HEK293T (cell line): ENCODE results near the gene S100A12.

Source experiments
- CTCF ChIA-PET: fragments of 350-600 bp; formaldehyde crosslinking; extraction: SDS; loops from one replicate; lab custom pipeline; 2021; ENCODE audit warnings: antibody characterized with exemption, inconsistent platforms; lab: Yijun Ruan, JAX
- POLR2A ChIA-PET: fragments of 350-600 bp; formaldehyde crosslinking; extraction: SDS; loops from one replicate; lab custom pipeline; 2020; ENCODE audit warnings: antibody characterized with exemption, inconsistent platforms; lab: Yijun Ruan, JAX
- DNase-seq: peaks from one replicate; pipeline ENCODE4 v3.0.0; 2012; ENCODE audit warnings: mixed read lengths; ENCODE audit errors: extremely low spot score
- ARNT ChIP-seq: fragments of 450-650 bp; IDR thresholded peaks from 2 replicates; pipeline ENCODE4 v1.6.1; 2017; ENCODE audit warnings: mild to moderate bottlenecking
- BHLHE40 ChIP-seq: fragments of 450-650 bp; IDR thresholded peaks from 2 replicates; pipeline ENCODE4 v1.6.1; 2016; ENCODE audit warnings: mild to moderate bottlenecking, moderate library complexity, borderline replicate concordance
- CTBP1 ChIP-seq: fragments of 450-650 bp; IDR thresholded peaks from 2 replicates; pipeline ENCODE4 v1.6.1; 2016; ENCODE audit warnings: borderline replicate concordance
- ELF4 ChIP-seq: fragments of 450-650 bp; IDR thresholded peaks from 2 replicates; pipeline ENCODE4 v1.6.1; 2017; ENCODE audit warnings: antibody characterized with exemption
- FOXA1 ChIP-seq: fragments of 450-650 bp; IDR thresholded peaks from 2 replicates; pipeline ENCODE4 v1.6.1; 2016; ENCODE audit warnings: mild to moderate bottlenecking
- FOXK2 ChIP-seq: fragments of 450-650 bp; IDR thresholded peaks from 2 replicates; pipeline ENCODE4 v1.6.1; 2016; ENCODE audit warnings: mild to moderate bottlenecking
- FOXM1 ChIP-seq: fragments of 450-650 bp; IDR thresholded peaks from 2 replicates; pipeline ENCODE4 v1.6.1; 2017; ENCODE audit warnings: mild to moderate bottlenecking, borderline replicate concordance
- HDGF ChIP-seq: fragments of 450-650 bp; IDR thresholded peaks from 2 replicates; pipeline ENCODE4 v1.6.1; 2017; ENCODE audit warnings: antibody characterized with exemption, borderline replicate concordance
- L3MBTL2 ChIP-seq: fragments of 450-650 bp; conservative IDR thresholded peaks from 2 replicates; pipeline ENCODE4 v1.6.1; 2016; ENCODE audit warnings: mild to moderate bottlenecking
- LEF1 ChIP-seq: fragments of 450-650 bp; IDR thresholded peaks from 2 replicates; pipeline ENCODE4 v1.6.1; 2017; ENCODE audit warnings: mild to moderate bottlenecking, borderline replicate concordance
- NFRKB ChIP-seq: fragments of 450-650 bp; IDR thresholded peaks from 2 replicates; pipeline ENCODE4 v1.6.1; 2016; ENCODE audit warnings: mild to moderate bottlenecking, moderate library complexity
- SP1 ChIP-seq: fragments of 450-650 bp; IDR thresholded peaks from 2 replicates; pipeline ENCODE4 v1.6.1; 2017
- SUZ12 ChIP-seq: fragments of 450-650 bp; IDR thresholded peaks from 2 replicates; pipeline ENCODE4 v1.6.1; 2016; ENCODE audit warnings: mild to moderate bottlenecking
- TARDBP ChIP-seq: fragments of 450-650 bp; IDR thresholded peaks from 2 replicates; pipeline ENCODE4 v1.6.1; 2016
- ZNF384 ChIP-seq: fragments of 450-650 bp; IDR thresholded peaks from 2 replicates; pipeline ENCODE4 v1.6.1; 2016
- TF ChIP-seq, protein P1 (sequence below): fragments of 450-650 bp; IDR thresholded peaks from 2 replicates; pipeline ENCODE4 v1.6.1; 2016

S100A12 gene

DNA sequence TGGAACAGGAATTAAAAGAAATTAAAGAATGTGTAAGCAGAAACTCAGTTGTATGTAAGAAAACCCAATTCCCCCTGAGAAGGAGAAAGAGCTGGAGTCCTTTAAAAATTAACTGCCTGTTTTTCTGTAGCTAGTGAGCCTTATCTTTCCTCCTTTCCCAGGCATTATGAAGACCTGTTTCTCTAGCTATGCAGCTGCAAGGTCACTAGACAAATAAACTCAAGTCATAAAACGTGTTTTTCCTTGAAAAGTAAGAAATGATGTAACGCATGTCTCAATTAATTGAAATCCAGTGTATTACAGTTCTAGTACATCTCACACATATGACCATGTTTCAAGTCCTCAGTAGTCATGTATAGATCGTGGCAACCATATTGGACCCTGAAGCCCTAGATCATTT lies 5.3 kb downstream of the S100A12 start:
- CTCF ChIA-PET = no interaction called here
- DNase-seq = no peak
- POLR2A ChIA-PET = no interaction called here
- TF ChIP-seq FOXK2 = no peak
- TF ChIP-seq SUZ12 = no peak
- TF ChIP-seq SP1 = no peak
- no peak for TF ChIP-seq TARDBP
- no peak for TF ChIP-seq LEF1
- no peak for TF ChIP-seq HDGF
- no peak for TF ChIP-seq L3MBTL2
- TF ChIP-seq ARNT = no peak
- TF ChIP-seq, protein P1, sequence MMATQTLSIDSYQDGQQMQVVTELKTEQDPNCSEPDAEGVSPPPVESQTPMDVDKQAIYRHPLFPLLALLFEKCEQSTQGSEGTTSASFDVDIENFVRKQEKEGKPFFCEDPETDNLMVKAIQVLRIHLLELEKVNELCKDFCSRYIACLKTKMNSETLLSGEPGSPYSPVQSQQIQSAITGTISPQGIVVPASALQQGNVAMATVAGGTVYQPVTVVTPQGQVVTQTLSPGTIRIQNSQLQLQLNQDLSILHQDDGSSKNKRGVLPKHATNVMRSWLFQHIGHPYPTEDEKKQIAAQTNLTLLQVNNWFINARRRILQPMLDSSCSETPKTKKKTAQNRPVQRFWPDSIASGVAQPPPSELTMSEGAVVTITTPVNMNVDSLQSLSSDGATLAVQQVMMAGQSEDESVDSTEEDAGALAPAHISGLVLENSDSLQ = no peak
- TF ChIP-seq BHLHE40 = no peak
- no peak for TF ChIP-seq NFRKB
- no peak for TF ChIP-seq ELF4

DNA sequence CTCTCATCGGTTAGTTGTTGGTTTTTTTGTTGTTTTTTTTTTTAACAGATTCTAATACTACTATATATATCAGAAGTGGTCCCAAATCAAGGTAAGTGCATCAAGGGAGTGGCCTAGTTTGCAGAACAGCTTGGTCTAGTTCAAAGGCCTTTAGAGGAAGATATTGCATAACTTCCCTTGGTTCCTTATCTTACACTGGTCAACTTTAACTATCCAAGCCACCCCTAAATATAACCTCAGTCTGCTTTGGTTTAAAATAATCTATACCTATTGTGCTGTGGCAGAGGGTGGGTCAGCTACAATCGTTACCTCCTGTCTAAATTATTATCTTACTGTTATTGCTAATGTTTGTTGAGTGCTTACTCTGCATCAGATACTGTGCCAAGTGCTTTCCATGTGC lies 6.9 kb downstream of the S100A12 start:
- ChIA-PET CTCF (no interaction called here), POLR2A (no interaction called here)
- TF ChIP-seq CTBP1 (no peak), L3MBTL2 (no peak), ELF4 (no peak), SUZ12 (no peak), FOXM1 (no peak), SP1 (no peak), BHLHE40 (no peak), NFRKB (no peak), LEF1 (no peak), ARNT (no peak), HDGF (no peak), TARDBP (no peak), FOXA1 (no peak), FOXK2 (no peak), ZNF384 (no peak)
- TF ChIP-seq, protein P1 = no peak
- DNase-seq = no peak

DNA sequence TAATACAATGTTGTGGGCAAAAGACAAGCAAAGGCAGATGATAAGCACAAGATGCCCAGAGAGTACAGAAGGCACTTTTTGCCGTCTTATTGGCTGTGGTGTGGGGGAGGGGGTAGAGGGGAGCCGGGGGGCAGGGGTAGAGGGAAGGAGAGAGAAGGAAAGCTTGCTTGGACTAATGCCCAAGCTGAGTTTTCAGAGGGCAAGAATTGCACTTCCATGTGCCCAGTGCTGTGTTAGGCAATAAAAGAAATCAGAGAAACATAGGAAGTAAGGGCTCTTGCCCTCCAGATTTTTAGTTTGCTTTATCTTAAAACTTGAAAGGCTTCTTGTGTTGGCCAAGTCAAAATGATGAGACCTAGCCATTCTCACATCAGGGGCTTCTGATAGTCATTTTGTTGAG lies 8.3 kb downstream of the S100A12 start:
- DNase-seq = no peak
- TF ChIP-seq LEF1 (no peak), BHLHE40 (no peak), NFRKB (no peak), ELF4 (no peak), SUZ12 (no peak), FOXK2 (no peak), CTBP1 (no peak), FOXA1 (no peak), ZNF384 (no peak), SP1 (no peak), FOXM1 (no peak)
- CTCF ChIA-PET = no interaction called here
- POLR2A ChIA-PET = no interaction called here

DNA sequence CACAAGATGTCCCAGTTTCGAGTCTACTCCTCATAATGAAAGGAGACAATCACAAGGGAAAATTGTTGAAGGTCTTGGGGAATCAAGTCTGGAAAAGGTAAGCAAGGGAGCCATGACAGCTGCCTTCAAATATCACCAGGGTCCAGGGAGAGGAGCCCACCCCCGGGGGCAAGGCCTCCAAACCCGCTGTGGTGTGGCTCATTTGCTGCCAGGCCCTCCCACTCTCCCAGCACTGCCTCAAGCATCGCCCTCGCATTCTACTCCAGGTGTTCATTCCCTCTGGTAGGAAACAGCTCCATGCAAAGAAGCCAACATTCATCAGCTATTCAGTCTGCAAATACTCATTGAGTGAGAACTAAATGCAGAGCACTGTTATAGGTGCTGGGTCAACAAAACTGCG lies 9.2 kb downstream of the S100A12 start:
- ChIA-PET CTCF (no interaction called here), POLR2A (no interaction called here)
- TF ChIP-seq BHLHE40 (no peak), FOXM1 (no peak)
- TF ChIP-seq, protein P1 = no peak

DNA sequence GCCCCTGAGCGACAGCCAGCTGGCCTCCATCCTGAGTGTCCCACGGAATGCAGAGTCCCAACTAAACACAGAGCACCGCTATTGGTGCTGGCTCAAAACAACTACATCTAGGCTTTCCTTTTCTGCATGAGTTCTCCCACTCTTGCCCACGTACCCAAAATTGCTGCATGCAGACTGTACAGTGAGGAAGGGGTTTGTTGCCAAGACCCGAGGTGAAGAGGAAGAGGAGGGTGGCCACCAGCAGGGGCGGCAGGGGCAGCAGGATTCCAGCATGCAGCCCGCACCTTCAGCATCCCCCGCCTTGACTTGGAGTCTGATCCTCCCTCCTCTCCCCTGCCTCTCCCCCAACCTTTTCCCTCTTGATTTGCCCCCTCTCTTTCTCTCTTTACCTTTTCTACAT lies 9.7 kb downstream of the S100A12 start:
- ChIA-PET POLR2A (no interaction called here), CTCF (interaction anchor here (1.6 kb wide), 1 partner anchor 10 kb away, joined by 4 read pairs; no protein-coding TSS in a partner anchor)
- DNase-seq = no peak
- no peak for TF ChIP-seq BHLHE40
- TF ChIP-seq HDGF = no peak
- TF ChIP-seq ELF4 = no peak
- no peak for TF ChIP-seq ZNF384
- no peak for TF ChIP-seq CTBP1
- no peak for TF ChIP-seq ARNT
- TF ChIP-seq FOXK2 = no peak
- no peak for TF ChIP-seq FOXM1
- TF ChIP-seq NFRKB = no peak
- no peak for TF ChIP-seq LEF1
- no peak for TF ChIP-seq TARDBP
- TF ChIP-seq SP1 = no peak

More for the DNA sequence above, 9.2 kb downstream of the S100A12 start:
- no peak for DNase-seq

DNA sequence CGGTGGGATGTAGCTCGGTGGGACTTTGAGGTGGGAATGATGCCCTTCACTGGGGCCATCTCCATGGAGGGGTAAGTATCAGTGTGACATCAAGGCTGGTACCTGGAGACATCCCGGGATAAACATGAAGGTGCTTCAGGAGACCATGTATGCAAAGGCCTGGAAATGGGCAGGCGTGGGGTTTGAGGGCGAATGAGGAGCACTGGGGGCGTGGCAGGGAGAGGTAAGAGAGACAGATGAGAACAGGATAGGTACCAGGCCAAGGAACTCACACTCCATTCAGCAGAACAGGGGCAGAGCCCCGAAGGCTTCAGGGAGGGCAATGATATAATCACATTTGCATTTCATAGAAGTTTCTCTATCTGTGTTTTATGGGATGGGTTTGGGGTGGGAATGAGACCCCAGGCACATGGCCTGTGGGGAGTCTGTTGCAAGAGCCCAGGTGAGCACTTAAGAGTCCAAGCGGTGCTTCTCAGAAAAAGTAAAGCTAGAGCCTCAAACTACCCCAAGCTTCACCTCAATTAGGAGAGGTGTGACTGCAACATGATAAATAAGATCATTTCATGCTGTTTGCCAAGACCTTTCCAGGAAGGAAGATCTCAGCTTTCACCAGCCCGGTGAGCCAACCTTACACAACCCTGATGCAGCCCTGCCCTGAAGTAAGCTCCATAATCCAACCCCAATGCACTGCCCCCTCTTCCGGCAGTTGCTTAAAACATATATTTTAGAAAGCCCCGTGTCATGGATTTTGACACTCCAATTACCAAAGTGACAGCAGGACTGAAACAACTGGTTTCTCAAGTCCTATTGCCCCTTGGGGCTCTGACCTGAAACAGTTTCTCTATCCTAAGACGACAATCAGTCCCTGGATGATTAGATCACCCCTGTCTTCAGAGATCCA lies 10.4 kb downstream of the S100A12 start:
- CTCF ChIA-PET = interaction anchor here (1.6 kb wide), 1 partner anchor 10 kb away, joined by 4 read pairs; no protein-coding TSS in a partner anchor

More for the DNA sequence above, 10.4 kb downstream of the S100A12 start:
- POLR2A ChIA-PET = no interaction called here
- TF ChIP-seq L3MBTL2 (no peak), BHLHE40 (no peak), CTBP1 (no peak), ARNT (no peak), SUZ12 (no peak), ELF4 (no peak), FOXK2 (no peak), FOXA1 (no peak), NFRKB (no peak), ZNF384 (no peak), LEF1 (no peak), FOXM1 (no peak), SP1 (no peak), TARDBP (no peak)
- TF ChIP-seq, protein P1 = no peak
- no peak for DNase-seq
